ENCODE data around the gene CCDC88A.

DNA sequence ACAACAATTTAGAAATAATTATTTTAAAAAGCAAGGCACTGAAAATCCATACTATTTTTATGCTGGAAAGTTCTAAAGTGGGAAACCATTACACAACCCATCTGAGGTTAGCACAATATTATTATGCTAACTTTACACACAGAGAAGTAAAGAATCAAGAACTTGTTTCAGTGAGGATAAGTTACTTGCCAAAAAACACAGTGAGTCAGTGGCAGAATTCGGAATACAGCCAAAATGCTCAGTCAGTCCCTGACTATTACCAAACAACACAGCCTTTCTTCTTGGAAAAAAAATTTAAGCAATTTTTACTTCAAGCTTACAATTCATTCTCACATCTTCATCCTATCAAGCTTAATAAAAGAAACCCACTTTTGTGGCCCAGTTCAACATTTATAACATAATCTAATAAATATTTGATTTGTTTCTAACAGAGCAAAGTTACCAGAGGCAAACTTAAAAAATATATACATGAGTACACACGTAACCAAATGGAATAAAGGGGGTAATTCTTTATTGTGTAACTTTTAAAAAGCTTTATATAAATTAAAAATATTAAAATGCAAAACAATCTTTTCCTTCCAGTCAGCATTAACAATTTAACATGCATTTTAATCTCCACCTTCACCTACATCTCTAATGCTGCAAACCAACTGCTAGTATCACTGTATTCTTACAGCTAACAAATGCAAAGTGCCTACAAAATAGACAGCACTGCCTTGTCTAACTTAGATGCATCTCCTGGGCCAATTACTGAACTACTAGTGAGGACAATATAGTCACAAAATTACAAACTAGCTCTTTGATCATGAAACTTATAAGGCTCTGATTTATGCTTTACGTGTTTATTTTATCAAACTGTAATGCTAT is 55.2 kb downstream of the CCDC88A start:
- TF ChIP-seq, protein P1, sequence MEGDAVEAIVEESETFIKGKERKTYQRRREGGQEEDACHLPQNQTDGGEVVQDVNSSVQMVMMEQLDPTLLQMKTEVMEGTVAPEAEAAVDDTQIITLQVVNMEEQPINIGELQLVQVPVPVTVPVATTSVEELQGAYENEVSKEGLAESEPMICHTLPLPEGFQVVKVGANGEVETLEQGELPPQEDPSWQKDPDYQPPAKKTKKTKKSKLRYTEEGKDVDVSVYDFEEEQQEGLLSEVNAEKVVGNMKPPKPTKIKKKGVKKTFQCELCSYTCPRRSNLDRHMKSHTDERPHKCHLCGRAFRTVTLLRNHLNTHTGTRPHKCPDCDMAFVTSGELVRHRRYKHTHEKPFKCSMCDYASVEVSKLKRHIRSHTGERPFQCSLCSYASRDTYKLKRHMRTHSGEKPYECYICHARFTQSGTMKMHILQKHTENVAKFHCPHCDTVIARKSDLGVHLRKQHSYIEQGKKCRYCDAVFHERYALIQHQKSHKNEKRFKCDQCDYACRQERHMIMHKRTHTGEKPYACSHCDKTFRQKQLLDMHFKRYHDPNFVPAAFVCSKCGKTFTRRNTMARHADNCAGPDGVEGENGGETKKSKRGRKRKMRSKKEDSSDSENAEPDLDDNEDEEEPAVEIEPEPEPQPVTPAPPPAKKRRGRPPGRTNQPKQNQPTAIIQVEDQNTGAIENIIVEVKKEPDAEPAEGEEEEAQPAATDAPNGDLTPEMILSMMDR (conservative IDR thresholded peaks at IDR 0.05; ENCODE audit: low read length): no peak
- TF ChIP-seq EZH2phosphoT487 (IDR thresholded peaks at IDR 0.05; ENCODE audit: borderline replicate concordance, low read depth, low read length): no peak
